OCI-LY3 (cell line): ENCODE data around the gene DOK7.

Experiments
- H2AFZ ChIP-seq: fragments of 200-600, 300-600 bp; shearing (Covaris generic); 2 replicates; pipeline ENCODE4 v1.6.0; 2014; ENCODE audit warnings: antibody characterized with exemption, low read depth, low read length
- H3K27ac ChIP-seq: fragments of 200-600, 300-600 bp; sonication (generic); 2 replicates; pipeline ENCODE4 v1.5.1; 2014; ENCODE audit warnings: mild to moderate bottlenecking, low read length, moderate library complexity, mixed read lengths
- H3K27me3 ChIP-seq: fragments of 200-600, 300-600 bp; sonication (generic); 2 replicates; pipeline ENCODE4 v1.6.1; 2014; ENCODE audit warnings: low read depth, low read length, mixed read lengths
- H3K36me3 ChIP-seq: fragments of 200-600, 300-600 bp; sonication (generic); replicated peaks from 2 replicates; pipeline ENCODE3; 2014; ENCODE audit warnings: low read depth, low read length, mixed read lengths
- H3K4me1 ChIP-seq: fragments of 300-600, 200-600 bp; sonication (generic); 2 replicates; pipeline ENCODE4 v1.6.1; 2014; ENCODE audit warnings: low read length, mixed read lengths
- H3K4me2 ChIP-seq: fragments of 200-600, 300-600 bp; sonication (generic); 2 replicates; pipeline ENCODE4 v1.6.1; 2014; ENCODE audit warnings: low read length, mixed read lengths
- H3K4me3 ChIP-seq: fragments of 300-600, 200-600 bp; sonication (generic); 2 replicates; pipeline ENCODE4 v1.5.1; 2014; ENCODE audit warnings: antibody characterized with exemption, mild to moderate bottlenecking, low read length, moderate library complexity
- H3K79me2 ChIP-seq: fragments of 300-600, 200-600 bp; shearing (Covaris generic); 2 replicates; pipeline ENCODE4 v1.6.1; 2014; ENCODE audit warnings: mild to moderate bottlenecking, low read length, mixed read lengths
- H3K9ac ChIP-seq: fragments of 300-600, 200-600 bp; shearing (Covaris generic); 2 replicates; pipeline ENCODE4 v1.6.0; 2014; ENCODE audit warnings: mild to moderate bottlenecking, low read length, moderate library complexity
- H3K9me3 ChIP-seq: fragments of 200-600, 300-600 bp; shearing (Covaris generic); 2 replicates; pipeline ENCODE4 v1.6.1; 2014; ENCODE audit warnings: low read length, mixed read lengths; ENCODE audit not compliant: insufficient read depth
- H4K20me1 ChIP-seq: fragments of 200-600, 300-600 bp; sonication (generic); 2 replicates; pipeline ENCODE4 v1.6.1; 2016; ENCODE audit warnings: low read length, mixed read lengths; ENCODE audit not compliant: insufficient read depth
- CTCF ChIP-seq: fragments of 200-600, 300-600 bp; sonication (generic); IDR thresholded peaks from 2 replicates; pipeline ENCODE4 v1.5.1; 2014; ENCODE audit warnings: antibody characterized with exemption, low read length, low read depth
- EZH2phosphoT487 ChIP-seq: fragments of 200-600 bp; shearing (Covaris generic); IDR thresholded peaks from 2 replicates; pipeline ENCODE4 v1.6.1; 2018; ENCODE audit warnings: antibody characterized with exemption, mixed run types, low read depth

The DOK7 gene

GRCh38 chr4:3427706-3428446 is 35.2 kb upstream of the DOK7 start:
- Histone ChIP-seq H3K9ac (no peak overlapping the region), H4K20me1 (no peaks in the 10 kb centered on the region), H3K79me2 (no peaks in the 10 kb centered on the region), H3K4me3 (no peak overlapping the region), H3K27ac (no peak overlapping the region), H3K4me1 (no peaks in the 10 kb centered on the region), H3K4me2 (no peak overlapping the region), H2AFZ (no peak overlapping the region), H3K9me3 (no peaks in the 10 kb centered on the region), H3K36me3 (peaks cover 8% of the 10 kb centered on the region), H3K27me3 (no peaks in the 10 kb centered on the region)
- TF ChIP-seq CTCF (no peak), EZH2phosphoT487 (no peak)

- no peak overlapping the region for H3K9ac ChIP-seq
- no peak overlapping the region for H3K4me2 ChIP-seq
- H3K9me3 ChIP-seq, result no peaks in the 10 kb centered on the region
- H3K4me1 ChIP-seq, result no peaks in the 10 kb centered on the region
- H4K20me1 ChIP-seq, result no peaks in the 10 kb centered on the region
- no peaks in the 10 kb centered on the region for H3K27me3 ChIP-seq
- no peak overlapping the region for H3K4me3 ChIP-seq
- peaks cover 4% of the 10 kb centered on the region for H3K36me3 ChIP-seq
- H3K27ac ChIP-seq, result no peak overlapping the region
- TF ChIP-seq CTCF, result no peak
- no peak for TF ChIP-seq EZH2phosphoT487
- H3K79me2 ChIP-seq, result no peaks in the 10 kb centered on the region
- H2AFZ ChIP-seq, result no peak overlapping the region
Observed at GRCh38 chr4:3429651-3430050, 33.5 kb upstream of the DOK7 start.

- no peaks in the 10 kb centered on the region for H3K79me2 ChIP-seq
- H3K4me3 ChIP-seq, result no peak overlapping the region
- no peak for TF ChIP-seq EZH2phosphoT487
- TF ChIP-seq CTCF, result no peak
- no peak overlapping the region for H3K27ac ChIP-seq
- H3K36me3 ChIP-seq, result peaks cover 4% of the 10 kb centered on the region
- no peak overlapping the region for H3K4me2 ChIP-seq
- no peaks in the 10 kb centered on the region for H3K4me1 ChIP-seq
- H3K9ac ChIP-seq, result no peak overlapping the region
- no peaks in the 10 kb centered on the region for H3K27me3 ChIP-seq
- no peaks in the 10 kb centered on the region for H4K20me1 ChIP-seq
- H2AFZ ChIP-seq, result no peak overlapping the region
- H3K9me3 ChIP-seq, result no peaks in the 10 kb centered on the region
Observed at GRCh38 chr4:3430524-3430923, 32.6 kb upstream of the DOK7 start.

GRCh38 chr4:3431446-3431993 is 31.6 kb upstream of the DOK7 start:
- H3K4me1 ChIP-seq, result no peaks in the 10 kb centered on the region; the same call in 1 of the 2 replicates
- no peak overlapping the region for H3K4me3 ChIP-seq
- H3K4me2 ChIP-seq, result no peak overlapping the region
- H3K36me3 ChIP-seq, result peaks cover 4% of the 10 kb centered on the region
- no peak overlapping the region for H3K27ac ChIP-seq
- H4K20me1 ChIP-seq, result no peaks in the 10 kb centered on the region
- no peak for TF ChIP-seq EZH2phosphoT487
- no peak for TF ChIP-seq CTCF
- no peak overlapping the region for H3K9ac ChIP-seq
- no peaks in the 10 kb centered on the region for H3K27me3 ChIP-seq
- no peaks in the 10 kb centered on the region for H3K79me2 ChIP-seq
- no peak overlapping the region for H2AFZ ChIP-seq
- H3K9me3 ChIP-seq, result no peaks in the 10 kb centered on the region
